ENCODE measurements around the gene SYVN1. TPM values are rescaled to one million over a fixed set of nuclear protein-coding genes. Genes with fewer than 3 reads are reported as not detected.

Gene SYVN1
- polyA plus RNA-seq, 2 of the 4 experiments (the other 2 are of a cell fraction) = 21.4 to 25.1 TPM

- TF ChIP-seq CHD4 (IDR thresholded peaks at IDR 0.05; ENCODE audit: borderline replicate concordance) = no peak
- TF ChIP-seq ESRRA (IDR thresholded peaks at IDR 0.05; ENCODE audit: borderline replicate concordance, low read length) = no peak
These were observed 23.9 kb downstream of the SYVN1 start (continued) for GRCh38 chr11:65110354-65110861.

DNA sequence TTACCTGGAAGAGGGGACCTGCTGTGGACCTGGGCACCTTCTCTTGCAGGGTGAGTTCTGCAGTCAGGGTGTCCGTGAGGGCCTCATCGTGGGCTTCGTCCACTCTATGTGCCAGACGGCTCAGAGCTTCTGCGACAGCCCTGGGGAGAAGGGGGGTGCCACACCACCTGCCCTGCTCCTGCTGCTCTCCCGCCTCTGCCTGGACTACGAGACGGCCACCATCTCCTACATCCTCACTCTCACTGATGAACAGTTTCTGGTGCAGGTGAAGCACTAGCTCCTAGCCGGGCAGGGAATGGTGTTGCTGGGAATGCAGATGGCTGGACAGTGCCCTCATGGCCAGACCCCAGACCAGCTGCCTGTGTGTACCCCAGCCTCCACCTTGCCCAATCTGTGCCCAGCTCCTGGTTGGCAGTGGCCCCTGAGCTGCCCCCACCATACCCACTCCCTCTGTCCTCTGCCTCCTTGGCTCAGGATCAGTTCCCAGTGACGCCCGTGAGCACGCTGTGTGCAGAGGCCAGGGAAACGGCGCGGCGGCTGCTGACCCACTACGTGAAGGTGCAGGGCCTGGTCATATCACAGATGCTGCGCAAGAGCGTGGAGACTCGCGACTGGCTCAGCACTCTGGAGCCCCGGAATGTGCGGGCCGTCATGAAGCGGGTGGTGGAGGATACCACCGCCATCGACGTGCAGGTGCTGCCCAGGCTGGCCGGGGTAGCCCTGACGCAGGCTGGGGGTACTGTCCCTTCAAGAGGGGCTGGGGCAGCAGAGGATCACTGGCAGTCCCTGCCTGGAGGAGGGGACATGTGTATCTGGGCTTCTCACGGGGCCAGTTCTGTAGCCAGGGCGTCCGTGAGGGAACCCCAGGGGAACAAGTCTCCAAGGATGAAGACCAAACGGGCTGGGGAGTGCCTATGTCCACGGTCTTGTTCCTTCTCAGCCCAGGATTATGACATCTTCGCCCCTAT is 24.8 kb downstream of the SYVN1 start:
- no peak for DNase-seq (ENCODE audit: low read depth in 1 of 2, low spot score in 1 of 2)
- no peaks in the 10 kb centered on the region for H3K9me3 ChIP-seq
- no peak overlapping the region for H3K4me3 ChIP-seq
- WGBS (ENCODE audit: missing lambda C conversion rate) = 84% methylated on average over 25 of the region's 36 CpGs
- H3K4me2 ChIP-seq = no peak overlapping the region
- H3K27ac ChIP-seq = no peak overlapping the region
- ChIA-PET POLR2A (interaction anchor here (1.2 to 3.4 kb wide), 2 partner anchors 8 to 12 kb away, joined by 4 to 24 read pairs; partner anchors contain the start of genes FAU and MRPL49), CTCF (interaction anchor here (0.6 to 6.6 kb wide), 28 partner anchors 8 to 322 kb away, joined by 3 to 153 read pairs (median 6); partner anchors contain the start of genes ARL2, CDCA5, FAU and MRPL49)
- no peak for ATAC-seq
- no peak for TF ChIP-seq EHMT2 (IDR thresholded peaks at IDR 0.05; ENCODE audit: low read depth)
- FAIRE-seq = no peak
- H3K4me1 ChIP-seq = peaks cover 22% of the 10 kb centered on the region; the same call in 2 of the 3 replicates

DNA sequence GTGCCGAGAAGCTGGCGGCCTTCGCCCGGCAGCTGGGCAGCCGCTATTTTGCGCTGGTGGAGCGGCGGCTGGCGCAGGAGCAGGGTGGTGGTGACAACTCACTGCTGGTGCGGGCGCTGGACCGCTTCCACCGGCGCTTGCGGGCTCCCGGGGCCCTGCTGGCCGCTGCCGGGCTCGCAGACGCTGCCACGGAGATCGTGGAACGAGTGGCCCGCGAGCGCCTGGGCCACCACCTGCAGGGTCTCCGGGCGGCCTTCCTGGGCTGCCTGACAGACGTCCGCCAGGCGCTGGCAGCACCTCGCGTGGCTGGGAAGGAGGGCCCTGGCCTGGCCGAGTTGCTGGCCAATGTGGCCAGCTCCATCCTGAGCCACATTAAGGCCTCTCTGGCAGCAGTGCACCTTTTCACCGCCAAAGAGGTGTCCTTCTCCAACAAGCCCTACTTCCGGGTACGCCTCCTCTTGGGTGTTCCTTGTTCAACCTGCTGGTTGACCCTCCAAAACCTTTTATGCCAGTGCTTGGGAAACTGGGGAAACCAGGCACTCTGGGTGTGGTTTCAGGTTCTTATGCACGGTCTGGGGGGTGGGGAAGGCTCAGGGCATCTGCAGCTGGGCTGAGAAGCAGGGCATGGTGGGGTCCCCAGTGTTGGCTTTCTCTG is 25.7 kb downstream of the SYVN1 start:
- TF ChIP-seq SREBF2 (IDR thresholded peaks at IDR 0.05) = no peak
- TF ChIP-seq, protein P1, sequence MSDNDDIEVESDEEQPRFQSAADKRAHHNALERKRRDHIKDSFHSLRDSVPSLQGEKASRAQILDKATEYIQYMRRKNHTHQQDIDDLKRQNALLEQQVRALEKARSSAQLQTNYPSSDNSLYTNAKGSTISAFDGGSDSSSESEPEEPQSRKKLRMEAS (IDR thresholded peaks at IDR 0.05) = no peak
- TF ChIP-seq ZSCAN20 (CRISPR knock-in tag; IDR thresholded peaks at IDR 0.05) = no peak
- no peak for TF ChIP-seq RARB (CRISPR knock-in tag; IDR thresholded peaks at IDR 0.05)
- TF ChIP-seq KDM5A (IDR thresholded peaks at IDR 0.05) = no peak
- no peak for TF ChIP-seq HDAC2 (IDR thresholded peaks at IDR 0.05)
- TF ChIP-seq JUN (IDR thresholded peaks at IDR 0.05) = no peak
- TF ChIP-seq FOXS1 (CRISPR knock-in tag; IDR thresholded peaks at IDR 0.05) = no peak
- TF ChIP-seq GATA3 (IDR thresholded peaks at IDR 0.05; ENCODE audit: borderline replicate concordance) = no peak
- TF ChIP-seq ESRRA (IDR thresholded peaks at IDR 0.05; ENCODE audit: borderline replicate concordance, low read length) = no peak
- TF ChIP-seq TFCP2L1 (CRISPR knock-in tag; IDR thresholded peaks at IDR 0.05) = no peak
- TF ChIP-seq TP53 (CRISPR knock-in tag; IDR thresholded peaks at IDR 0.05) = no peak
- TF ChIP-seq, protein P2, sequence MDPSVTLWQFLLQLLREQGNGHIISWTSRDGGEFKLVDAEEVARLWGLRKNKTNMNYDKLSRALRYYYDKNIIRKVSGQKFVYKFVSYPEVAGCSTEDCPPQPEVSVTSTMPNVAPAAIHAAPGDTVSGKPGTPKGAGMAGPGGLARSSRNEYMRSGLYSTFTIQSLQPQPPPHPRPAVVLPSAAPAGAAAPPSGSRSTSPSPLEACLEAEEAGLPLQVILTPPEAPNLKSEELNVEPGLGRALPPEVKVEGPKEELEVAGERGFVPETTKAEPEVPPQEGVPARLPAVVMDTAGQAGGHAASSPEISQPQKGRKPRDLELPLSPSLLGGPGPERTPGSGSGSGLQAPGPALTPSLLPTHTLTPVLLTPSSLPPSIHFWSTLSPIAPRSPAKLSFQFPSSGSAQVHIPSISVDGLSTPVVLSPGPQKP (IDR thresholded peaks at IDR 0.05; ENCODE audit: low read depth, low read length) = no peak
- TF ChIP-seq, protein P3, sequence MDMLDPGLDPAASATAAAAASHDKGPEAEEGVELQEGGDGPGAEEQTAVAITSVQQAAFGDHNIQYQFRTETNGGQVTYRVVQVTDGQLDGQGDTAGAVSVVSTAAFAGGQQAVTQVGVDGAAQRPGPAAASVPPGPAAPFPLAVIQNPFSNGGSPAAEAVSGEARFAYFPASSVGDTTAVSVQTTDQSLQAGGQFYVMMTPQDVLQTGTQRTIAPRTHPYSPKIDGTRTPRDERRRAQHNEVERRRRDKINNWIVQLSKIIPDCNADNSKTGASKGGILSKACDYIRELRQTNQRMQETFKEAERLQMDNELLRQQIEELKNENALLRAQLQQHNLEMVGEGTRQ (IDR thresholded peaks at IDR 0.05) = no peak
- TF ChIP-seq NPAS2 (CRISPR knock-in tag; IDR thresholded peaks at IDR 0.05; ENCODE audit: borderline replicate concordance) = no peak
- TF ChIP-seq HOXB5 (CRISPR knock-in tag; IDR thresholded peaks at IDR 0.05) = no peak
- TF ChIP-seq ZC3H11A (IDR thresholded peaks at IDR 0.05) = no peak
- FAIRE-seq = no peak
- CTCF ChIA-PET = interaction anchor here (0.6 to 6.6 kb wide), 10 partner anchors 11 to 262 kb away, joined by 3 to 153 read pairs (median 4); partner anchors contain the start of genes ARL2, FAU, MRPL49 and VPS51

More for the DNA sequence above, 25.7 kb downstream of the SYVN1 start:
- POLR2A ChIA-PET = interaction anchor here (0.9 to 1.0 kb wide), 2 partner anchors 9 to 14 kb away, joined by 3 to 4 read pairs; partner anchors contain the start of genes FAU, MRPL49 and ZNHIT2
- DNase-seq (ENCODE audit: low read depth in 1 of 2, low spot score in 1 of 2) (no peak), ATAC-seq (no peak)
- no peak overlapping the region for H3K4me2 ChIP-seq
- no peak overlapping the region for H3K27ac ChIP-seq
- 93% methylated on average over 37 of the region's 38 CpGs for WGBS (ENCODE audit: missing lambda C conversion rate)
- peaks cover 22% of the 10 kb centered on the region; the same call in 2 of the 3 replicates for H3K4me1 ChIP-seq
- H3K4me3 ChIP-seq = no peak overlapping the region
- no peaks in the 10 kb centered on the region for H3K9me3 ChIP-seq
